HCT116 (cell line): ENCODE results near the gene IFIT3. TPM values are rescaled to one million over a fixed set of nuclear protein-coding genes. Genes with fewer than 3 reads are reported as not detected.

ENCODE experiments used
- ATAC-seq: fragments of 200-7000 bp; cut with Tn5 transposase; 2 replicates; pipeline ENCODE4 v1.9.1; 2020; ENCODE audit warnings: mild to moderate bottlenecking, moderate library complexity
- BruUV-seq: library from RNA; stranded (reverse); fragments of 400-500 nt; replicated peaks from 2 replicates; lab custom pipeline; 2021; lab: Mats Ljungman, UMichigan
- CTCF ChIA-PET: fragments of 300-600 bp; sonication (Branson Sonifier 250); formaldehyde crosslinking; loops from one replicate; lab custom pipeline; 2021; ENCODE audit warnings: antibody characterized with exemption; lab: Charles Lee
- POLR2A ChIA-PET: fragments of 300-600, 350-600 bp; sonication (Branson Sonifier 250); formaldehyde crosslinking; loops from one replicate; lab custom pipeline; 2021; ENCODE audit warnings: antibody characterized with exemption; lab: Charles Lee
- RAD21 ChIA-PET, 2 experiments: fragments of 300-600 bp; sonication (Branson Sonifier 250); formaldehyde crosslinking; loops; one replicate each; lab custom pipeline; 2023; ENCODE audit warnings: low total read pairs in 2 of 2; ENCODE audit not compliant: uncharacterized antibody in 2 of 2, unreplicated experiment in 2 of 2, low non-redundant PET in 1 of 2; lab: Charles Lee
- DNase-seq: peaks from one replicate; pipeline ENCODE4 v3.0.0-alpha.2; 2010; ENCODE audit warnings: low read depth, low spot score
- H2AFZ ChIP-seq: fragments of 200-600 bp; shearing (Covaris generic), sonication (generic); 2 replicates; pipeline ENCODE4 v1.6.1; 2017; ENCODE audit warnings: low read depth, mixed run types, mixed read lengths, antibody characterized with exemption, low read length; ENCODE audit not compliant: poor library complexity, severe bottlenecking
- H3K27ac ChIP-seq: 2 replicates; pipeline ENCODE4 v1.5.1; 2012; ENCODE audit warnings: low read depth, low read length
- H3K27me3 ChIP-seq: fragments of 200-600 bp; sonication (generic); 2 replicates; pipeline ENCODE4 v1.6.1; 2016; ENCODE audit warnings: mixed run types, low read length, mixed read lengths; ENCODE audit not compliant: insufficient read depth
- H3K36me3 ChIP-seq, 2 experiments: fragments of 200-500 bp in 1 of 2; fragments of 200-600 bp in 1 of 2; sonication (Bioruptor generic) in 1 of 2; sonication (generic) in 1 of 2; 2 replicates each; pipeline versions ENCODE4 v1.5.1 to v1.6.1; 2014 to 2016; ENCODE audit warnings: low read length in 2 of 2, inconsistent platforms in 1 of 2, mixed read lengths in 1 of 2, mixed run types in 1 of 2; ENCODE audit not compliant: insufficient read depth in 2 of 2, control insufficient read depth in 1 of 2
- H3K4me1 ChIP-seq, 2 experiments: fragments of 200-600 bp in 1 of 2; sonication (generic) in 1 of 2; 2 replicates each; pipeline versions ENCODE4 v1.5.1 to v1.6.1; 2012 to 2017; ENCODE audit warnings: low read length in 2 of 2, inconsistent platforms in 1 of 2, mild to moderate bottlenecking in 1 of 2, mixed read lengths in 1 of 2, mixed run types in 1 of 2, moderate library complexity in 1 of 2; ENCODE audit not compliant: insufficient read depth in 2 of 2, control insufficient read depth in 1 of 2
- H3K4me2 ChIP-seq: fragments of 200-600 bp; sonication (generic); 2 replicates; pipeline ENCODE4 v1.6.1; 2017; ENCODE audit warnings: mixed run types, low read length, mixed read lengths
- H3K4me3 ChIP-seq, 2 experiments: fragments of 200-600 bp in 1 of 2; sonication (generic) in 1 of 2; replicated peaks in 1 of 2; 2 replicates each; pipeline ENCODE4 v1.5.1; 2011 to 2016; ENCODE audit warnings: low read length in 2 of 2, control low read depth in 1 of 2, low read depth in 1 of 2, mild to moderate bottlenecking in 1 of 2, mixed read lengths in 1 of 2, mixed run types in 1 of 2
- H3K79me2 ChIP-seq: fragments of 200-600 bp; sonication (generic); 2 replicates; pipeline ENCODE4 v1.6.1; 2017; ENCODE audit warnings: mild to moderate bottlenecking, mixed run types, low read length, moderate library complexity, mixed read lengths; ENCODE audit not compliant: insufficient read depth
- H3K9ac ChIP-seq: fragments of 200-600 bp; sonication (generic); 2 replicates; pipeline ENCODE4 v1.6.1; 2016; ENCODE audit warnings: low read length, mixed read lengths
- H3K9me2 ChIP-seq: fragments of 200-600 bp; sonication (generic), shearing (Covaris generic); 2 replicates; pipeline ENCODE4 v1.6.1; 2017; ENCODE audit warnings: mixed run types, mild to moderate bottlenecking, moderate library complexity; ENCODE audit not compliant: insufficient read depth
- H3K9me3 ChIP-seq, 2 experiments: fragments of 200-500 bp in 1 of 2; fragments of 200-600 bp in 1 of 2; sonication (Bioruptor generic) in 1 of 2; sonication (generic) in 1 of 2; 2 replicates each; pipeline ENCODE4 v1.6.1; 2014 to 2017; ENCODE audit warnings: low read length in 2 of 2, mixed read lengths in 2 of 2, inconsistent platforms in 1 of 2, low read depth in 1 of 2, mild to moderate bottlenecking in 1 of 2, mixed run types in 1 of 2, moderate library complexity in 1 of 2; ENCODE audit not compliant: control insufficient read depth in 1 of 2, insufficient read depth in 1 of 2
- H4K20me1 ChIP-seq: fragments of 200-600 bp; sonication (generic), shearing (Covaris generic); 2 replicates; pipeline ENCODE4 v1.6.1; 2017; ENCODE audit warnings: mixed run types, mild to moderate bottlenecking, moderate library complexity; ENCODE audit not compliant: insufficient read depth
- ATF3 ChIP-seq: IDR thresholded peaks from 2 replicates; pipeline ENCODE4 v1.6.1; 2012
- CBX3 ChIP-seq: IDR thresholded peaks from 2 replicates; pipeline ENCODE4 v1.6.1; 2012; ENCODE audit warnings: low read depth
- EGR1 ChIP-seq: IDR thresholded peaks from 2 replicates; pipeline ENCODE4 v1.6.1; 2012; ENCODE audit warnings: low read depth
- ELF1 ChIP-seq: IDR thresholded peaks from 2 replicates; pipeline ENCODE4 v1.6.1; 2012; ENCODE audit warnings: low read depth, borderline replicate concordance
- EZH2 ChIP-seq: fragments of 200-600 bp; sonication (generic); IDR thresholded peaks from 2 replicates; pipeline ENCODE4 v1.6.1; 2017; ENCODE audit warnings: antibody characterized with exemption, mixed run types
- FOSL1 ChIP-seq: IDR thresholded peaks from 2 replicates; pipeline ENCODE4 v1.6.1; 2012; ENCODE audit warnings: low read depth
- JUND ChIP-seq: IDR thresholded peaks from 2 replicates; pipeline ENCODE4 v1.6.1; 2012
- MAX ChIP-seq: IDR thresholded peaks from 2 replicates; pipeline ENCODE4 v1.6.1; 2012
- POLR2A ChIP-seq: IDR thresholded peaks from 2 replicates; pipeline ENCODE4 v1.7.0; 2011; ENCODE audit warnings: borderline replicate concordance; ENCODE audit not compliant: insufficient read depth, insufficient read length; ENCODE audit errors: extremely low read depth
- REST ChIP-seq: IDR thresholded peaks from 2 replicates; pipeline ENCODE4 v1.6.1; 2012; ENCODE audit warnings: low read depth
- SIN3A ChIP-seq: IDR thresholded peaks from 2 replicates; pipeline ENCODE4 v1.6.1; 2012; ENCODE audit warnings: low read depth
- SP1 ChIP-seq: IDR thresholded peaks from 2 replicates; pipeline ENCODE4 v1.6.1; 2012; ENCODE audit warnings: low read depth
- TCF7L2 ChIP-seq: IDR thresholded peaks from 2 replicates; pipeline ENCODE4 v1.7.0; 2011; ENCODE audit warnings: borderline replicate concordance, inconsistent platforms; ENCODE audit not compliant: insufficient read depth, insufficient read length; ENCODE audit errors: extremely low read depth
- YY1 ChIP-seq: IDR thresholded peaks from 2 replicates; pipeline ENCODE4 v1.6.1; 2011; ENCODE audit warnings: low read length, low read depth, moderate library complexity, mild to moderate bottlenecking; ENCODE audit not compliant: insufficient replicate concordance; ENCODE audit errors: extremely low read depth
- ZFX ChIP-seq: fragments of 450-650 bp; IDR thresholded peaks from 2 replicates; pipeline ENCODE4 v1.6.1; 2017
- intact Hi-C: fragments of 100-400 bp; cut with micrococcal nuclease; formaldehyde crosslinking; loops from 2 replicates; pipeline ENCODE4 v1.10.0; 2022
- total RNA-seq: library from RNA; stranded (reverse); gene quantifications from one replicate; pipeline ENCODE4 v1.2.1, GENCODE V29; 2021; ENCODE audit not compliant: unreplicated experiment

Gene IFIT3
- total RNA-seq, 1 experiment from 2014 or later = 1.1 TPM

GRCh38 chr10:89297791-89298190 is 30.0 kb upstream of the IFIT3 start:
- no peak overlapping the region for H3K9ac ChIP-seq
- no peaks in the 10 kb centered on the region for H4K20me1 ChIP-seq
- BruUV-seq = no TSS peak
- H3K4me1 ChIP-seq = peaks cover 0 to 17% of the 10 kb centered on the region in 2 experiments; a peak in 2 of 4 replicates
- POLR2A ChIA-PET = no interaction called here
- intact Hi-C loops = no loop called here
- H3K4me3 ChIP-seq = no peak overlapping the region
- no peak overlapping the region for H2AFZ ChIP-seq
- RAD21 ChIA-PET = no interaction called here
- H3K27ac ChIP-seq = no peak overlapping the region
- H3K4me2 ChIP-seq = no peak overlapping the region
- no peaks in the 10 kb centered on the region for H3K36me3 ChIP-seq
- no peaks in the 10 kb centered on the region for H3K27me3 ChIP-seq
- no peaks in the 10 kb centered on the region for H3K9me2 ChIP-seq
- CTCF ChIA-PET = no interaction called here
- TF ChIP-seq EGR1 (no peak), MAX (no peak), YY1 (no peak), CBX3 (no peak), SIN3A (no peak), POLR2A (no peak), JUND (no peak), SP1 (no peak), REST (no peak), EZH2 (no peak), ZFX (no peak), FOSL1 (no peak), ATF3 (no peak), TCF7L2 (no peak), ELF1 (no peak)
- DNase-seq (no peak), ATAC-seq (no peak)
- no peaks in the 10 kb centered on the region for H3K9me3 ChIP-seq
- H3K79me2 ChIP-seq = no peaks in the 10 kb centered on the region
